Stimulated activated CD4-positive, alpha-beta T cell treated with anti-CD3 and anti-CD28 coated beads, Interleukin-4, amount 100 ng/mL, for 1 hour (primary cell): ENCODE data around the gene MMP24.
A peak's percentile ranks its signal among the peaks of the same experiment; 100 is the strongest.

Experiments used
- DNase-seq: peaks from one replicate; pipeline ENCODE4 v3.0.0-alpha.2; 2020

The MMP24 gene

DNA sequence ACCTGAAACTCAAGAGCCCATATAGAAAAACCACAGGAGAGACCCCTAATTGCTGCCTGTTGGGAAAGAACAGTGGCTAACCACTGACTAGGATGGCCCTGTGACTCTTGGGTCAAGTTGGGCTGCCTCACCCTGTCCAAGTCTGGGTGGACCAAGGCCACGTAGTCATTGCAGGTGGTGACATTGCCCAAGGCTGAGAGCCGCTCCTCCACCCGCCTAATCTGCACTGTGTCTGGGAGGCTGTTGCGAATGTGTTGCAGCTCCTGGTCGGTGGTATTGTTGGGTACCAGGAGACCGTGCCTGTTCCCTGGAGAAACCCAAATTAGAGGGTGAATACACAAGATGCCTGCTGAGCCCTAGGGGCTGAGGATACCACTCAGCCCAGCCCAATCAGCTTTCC lies 54.0 kb downstream of the MMP24 start:
- no peak for DNase-seq

DNA sequence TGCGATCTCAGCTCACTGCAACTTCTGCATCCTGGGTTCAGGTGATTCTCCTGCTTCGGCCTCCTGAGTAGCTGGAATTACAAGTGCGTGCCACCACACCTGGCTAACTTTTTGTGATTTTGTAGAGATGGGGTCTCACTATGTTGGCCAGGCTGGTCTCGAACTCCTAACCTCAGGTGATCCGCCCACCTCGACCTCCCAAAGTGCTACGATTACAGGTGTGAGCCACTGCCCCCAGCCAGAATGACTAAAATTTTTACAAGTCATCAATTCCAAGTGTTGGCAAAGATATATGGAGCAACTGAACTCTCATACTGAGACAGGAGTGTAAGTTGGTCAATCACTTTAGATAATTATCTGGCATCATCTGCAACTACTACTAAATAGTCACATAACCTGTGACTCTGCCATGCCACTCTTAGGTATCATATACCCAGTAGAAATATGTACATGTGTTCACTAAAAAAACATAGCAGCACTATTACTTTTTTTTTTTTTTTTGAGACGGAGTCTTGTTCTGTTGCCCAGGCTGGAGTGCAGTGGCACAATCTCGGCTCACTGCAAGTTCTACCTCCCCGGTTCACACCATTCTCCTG lies 55.1 kb downstream of the MMP24 start:
- no peak for DNase-seq

DNA sequence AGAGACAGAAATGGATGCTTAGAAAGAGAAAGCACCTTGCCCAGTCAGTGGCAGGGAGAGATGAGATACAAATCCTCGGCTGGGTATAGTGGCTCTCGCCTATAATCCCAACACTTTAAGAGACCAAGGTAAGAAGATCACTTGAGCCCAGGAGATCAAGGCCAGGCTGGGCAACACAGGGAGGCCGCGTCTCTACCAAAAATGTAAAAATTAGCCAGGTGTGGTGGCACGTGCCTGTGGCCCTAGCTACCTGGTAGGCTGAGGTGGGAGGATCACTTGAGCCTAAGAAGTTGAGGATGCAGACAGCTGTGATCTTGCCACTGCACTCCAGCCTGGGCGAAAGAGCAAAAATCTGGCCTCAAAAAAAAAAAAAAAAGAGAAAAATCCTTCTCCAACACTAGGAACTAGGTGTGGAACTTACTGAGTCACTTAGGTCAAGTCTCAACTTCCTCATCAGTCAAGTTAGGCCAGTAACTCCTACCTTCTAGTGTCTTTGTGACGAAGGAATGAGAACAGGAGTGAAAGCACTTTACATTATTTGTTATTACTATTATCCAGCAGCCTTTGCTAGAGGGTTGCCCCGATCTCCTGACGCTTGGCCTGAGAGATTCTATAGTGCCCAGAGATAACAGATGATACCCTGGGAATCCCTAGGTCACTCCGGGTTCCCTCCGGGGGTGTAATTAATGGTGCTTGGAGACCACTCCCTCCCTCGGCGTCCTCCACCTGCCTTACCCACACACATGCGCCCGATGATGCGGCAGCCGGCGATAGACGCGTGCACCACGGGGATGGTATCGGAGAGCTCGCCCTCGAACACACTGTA lies 57.2 kb downstream of the MMP24 start:
- no peak for DNase-seq

DNA sequence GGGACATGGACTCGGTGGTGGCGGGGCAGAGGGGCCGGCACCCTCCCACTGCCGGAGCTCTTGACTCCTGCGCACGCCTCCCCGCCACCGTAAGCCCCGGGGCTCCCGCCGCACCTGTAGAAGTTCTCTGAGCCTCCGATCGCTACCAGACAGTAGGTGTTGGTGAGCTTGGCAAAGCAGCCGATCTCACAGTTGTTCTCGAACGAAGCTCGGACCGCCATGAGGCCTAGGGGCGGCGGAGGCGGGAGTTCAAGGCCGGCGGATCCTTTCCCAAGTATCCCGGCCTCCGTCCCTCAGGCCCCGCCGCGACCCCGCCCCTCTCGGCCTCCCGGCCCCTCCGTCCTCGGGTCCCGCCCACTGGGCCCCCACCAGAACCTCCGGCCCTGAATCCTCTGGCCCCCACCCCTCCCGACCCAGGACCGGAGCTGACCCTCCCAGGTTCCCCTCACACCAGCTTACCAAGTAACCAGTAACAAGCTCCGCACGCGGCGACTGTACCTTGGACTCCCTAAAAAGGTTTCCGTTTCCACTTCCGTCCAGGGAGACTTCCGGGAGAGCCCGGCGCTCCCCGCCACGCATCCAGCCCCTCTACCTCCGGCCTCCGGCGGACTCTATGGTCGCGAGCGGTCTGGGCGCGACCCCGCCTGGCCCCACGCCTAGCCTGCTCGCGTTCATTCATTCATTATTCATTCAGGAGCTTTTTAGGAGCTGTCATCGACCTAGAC lies 57.9 kb downstream of the MMP24 start, which contains the start of gene EIF6:
Gene EIF6, minus strand, starts transcription at position 506 of the 725 bp plus-strand sequence. Its CDS starts 285 bp downstream, at position 221.
- peak; percentile 81 for DNase-seq

DNA sequence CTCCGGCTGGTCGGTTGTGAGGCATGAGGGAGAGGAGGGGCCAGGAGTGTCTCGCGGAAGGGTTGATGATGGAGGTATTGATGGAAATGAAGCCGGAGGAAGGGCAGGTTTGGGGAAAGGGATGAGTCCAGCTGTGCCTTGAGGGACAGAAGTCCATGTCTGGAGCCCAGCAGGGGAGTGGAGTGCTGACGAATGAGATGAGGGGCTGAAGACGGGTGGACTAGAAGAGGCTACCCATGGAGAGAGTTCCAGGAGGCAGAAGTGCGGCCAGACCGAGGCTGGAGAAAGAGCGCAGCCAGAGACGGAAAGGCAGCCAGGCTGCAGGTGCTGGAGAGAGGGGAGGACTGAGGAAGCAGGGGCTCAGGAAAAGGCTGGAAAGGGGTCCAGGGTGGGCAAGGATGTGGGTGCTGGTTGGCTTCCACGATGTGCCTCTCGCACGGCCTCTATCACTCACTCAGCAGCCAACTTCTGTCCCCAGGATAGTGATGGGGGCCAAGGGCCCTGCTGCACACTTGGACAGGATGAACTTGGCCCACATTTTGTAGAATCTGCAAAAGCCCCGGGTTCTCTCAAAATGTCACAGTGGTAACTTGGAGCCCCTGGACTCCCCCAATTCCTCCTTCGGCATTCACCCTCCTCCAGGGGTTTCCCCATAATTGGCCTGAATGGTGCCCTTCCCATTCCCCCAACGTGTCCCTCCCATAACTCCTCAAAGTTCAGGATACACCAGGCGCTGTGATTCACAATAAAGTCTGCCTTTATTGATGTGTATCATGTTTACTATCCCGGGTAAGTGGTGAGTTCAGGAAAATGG lies 58.7 kb downstream of the MMP24 start:
- DNase-seq = no peak

DNA sequence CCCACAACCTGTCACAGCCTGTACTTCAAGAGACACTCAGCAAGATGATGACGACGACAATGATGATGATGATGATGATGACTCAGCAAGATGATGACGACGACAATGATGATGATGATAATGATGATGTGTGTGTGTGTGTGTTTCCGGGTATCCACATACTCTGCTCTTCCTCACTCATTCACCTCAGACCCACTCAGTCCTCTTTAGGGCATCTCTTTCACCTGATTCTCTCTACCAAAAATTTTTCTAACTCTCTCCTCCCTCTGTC lies 59.3 kb downstream of the MMP24 start:
- DNase-seq = no peak

DNA sequence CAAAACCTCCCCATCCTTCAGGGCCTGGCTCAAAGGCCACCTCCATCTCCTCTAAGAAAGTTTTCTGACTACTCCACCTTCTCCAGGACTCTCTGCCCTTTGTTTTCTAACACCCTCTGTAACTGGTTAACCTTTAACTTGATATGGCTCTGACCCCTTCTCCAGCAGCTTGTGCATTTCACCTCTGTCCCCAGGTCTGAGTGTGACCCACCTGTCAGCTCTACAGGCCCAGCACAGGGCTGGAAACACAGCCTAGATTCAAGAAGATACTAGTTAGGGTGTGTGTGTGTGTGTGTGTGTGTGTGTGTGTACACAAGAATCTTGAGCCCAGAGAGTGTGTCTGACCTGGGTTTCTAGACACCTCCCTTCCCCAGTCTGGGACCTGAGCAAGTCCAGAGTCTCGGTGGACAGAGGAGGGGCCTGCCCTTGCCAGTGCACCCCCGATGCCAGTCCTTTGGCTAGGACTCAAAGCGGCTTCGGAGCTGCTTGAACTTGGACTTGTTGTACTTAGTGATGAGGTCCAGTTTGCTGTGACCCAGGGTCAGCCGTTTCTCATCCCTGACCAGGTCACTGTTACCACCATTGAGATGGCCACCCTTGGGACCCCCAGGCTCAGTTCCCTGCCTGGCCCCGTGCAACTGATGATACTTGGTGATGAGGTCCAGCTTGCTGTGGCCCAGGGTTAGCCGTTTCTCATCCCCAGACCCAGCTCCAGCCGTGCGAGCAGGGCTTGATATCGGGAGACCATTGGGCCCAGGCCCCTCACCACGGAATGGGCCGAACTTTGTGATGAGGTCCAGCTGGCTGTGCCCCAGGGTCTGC lies 59.8 kb downstream of the MMP24 start:
- DNase-seq = no peak

DNA sequence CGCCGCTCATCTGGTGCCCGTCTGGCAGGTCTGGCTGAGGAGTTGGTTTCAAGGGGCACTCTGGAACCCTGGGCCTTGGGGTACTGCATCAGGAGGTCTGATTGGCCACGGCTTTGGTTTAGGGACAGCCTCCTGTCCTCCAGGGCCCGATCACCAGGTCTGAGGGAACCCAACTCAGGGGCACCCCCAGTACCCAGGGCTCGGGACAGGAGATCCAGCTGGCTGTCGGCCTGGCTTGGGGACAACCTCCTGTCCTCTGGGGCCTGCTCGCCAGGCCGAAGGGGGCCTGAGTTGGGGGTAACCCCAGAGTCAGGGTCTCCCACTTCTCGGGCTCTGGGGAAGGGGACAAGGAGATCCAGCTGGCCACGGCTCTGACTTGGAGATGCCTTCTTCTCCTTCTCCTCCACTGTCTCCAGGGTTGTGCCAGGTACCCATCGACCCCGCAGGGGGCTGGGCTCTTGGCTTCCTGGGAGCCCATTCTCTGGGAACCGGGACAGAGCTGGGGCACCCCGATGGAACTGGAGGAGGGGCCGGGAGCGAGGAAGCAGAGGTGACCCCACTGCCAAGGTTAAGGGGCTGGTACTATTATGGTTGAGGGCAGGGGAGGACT lies 60.5 kb downstream of the MMP24 start:
- no peak for DNase-seq

DNA sequence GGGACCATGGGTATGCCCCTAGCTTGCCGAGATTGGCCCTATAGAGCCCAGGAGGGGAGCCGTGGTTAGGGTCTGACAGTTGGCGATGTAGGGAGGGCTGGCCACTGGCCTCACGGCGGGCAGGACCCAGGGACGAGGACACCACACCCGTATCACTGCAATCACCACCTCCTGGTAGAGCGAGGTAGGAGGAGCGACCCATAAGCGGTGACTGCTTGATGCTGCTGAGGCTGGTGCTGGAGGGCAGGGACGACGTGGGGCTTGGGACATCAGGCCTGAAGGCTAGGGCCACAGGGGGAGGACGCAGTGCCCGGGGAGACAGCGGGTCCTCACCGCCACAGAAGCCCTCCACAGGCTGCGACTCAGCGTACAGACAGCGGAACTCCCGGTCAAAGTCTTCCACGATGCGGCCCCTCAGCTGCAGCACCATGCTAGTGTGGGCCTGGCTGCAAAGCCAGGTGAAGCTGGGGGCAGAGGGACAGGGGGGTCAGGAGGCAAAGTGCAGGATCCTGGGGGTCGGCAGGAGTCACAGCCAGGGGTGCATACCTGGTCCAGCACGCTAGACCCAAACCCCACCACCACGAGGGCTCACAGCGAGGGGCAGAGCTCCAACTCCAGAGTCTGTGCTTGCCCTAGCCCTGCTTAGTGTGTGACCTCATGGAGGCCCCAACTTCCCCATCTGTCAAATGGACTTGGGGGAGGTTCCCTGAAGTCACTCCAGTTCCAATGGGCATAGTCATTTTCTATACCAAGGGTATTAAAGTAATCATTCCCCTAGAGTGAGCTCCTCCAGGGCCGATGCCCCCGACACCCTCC lies 61.2 kb downstream of the MMP24 start:
- DNase-seq = no peak

DNA sequence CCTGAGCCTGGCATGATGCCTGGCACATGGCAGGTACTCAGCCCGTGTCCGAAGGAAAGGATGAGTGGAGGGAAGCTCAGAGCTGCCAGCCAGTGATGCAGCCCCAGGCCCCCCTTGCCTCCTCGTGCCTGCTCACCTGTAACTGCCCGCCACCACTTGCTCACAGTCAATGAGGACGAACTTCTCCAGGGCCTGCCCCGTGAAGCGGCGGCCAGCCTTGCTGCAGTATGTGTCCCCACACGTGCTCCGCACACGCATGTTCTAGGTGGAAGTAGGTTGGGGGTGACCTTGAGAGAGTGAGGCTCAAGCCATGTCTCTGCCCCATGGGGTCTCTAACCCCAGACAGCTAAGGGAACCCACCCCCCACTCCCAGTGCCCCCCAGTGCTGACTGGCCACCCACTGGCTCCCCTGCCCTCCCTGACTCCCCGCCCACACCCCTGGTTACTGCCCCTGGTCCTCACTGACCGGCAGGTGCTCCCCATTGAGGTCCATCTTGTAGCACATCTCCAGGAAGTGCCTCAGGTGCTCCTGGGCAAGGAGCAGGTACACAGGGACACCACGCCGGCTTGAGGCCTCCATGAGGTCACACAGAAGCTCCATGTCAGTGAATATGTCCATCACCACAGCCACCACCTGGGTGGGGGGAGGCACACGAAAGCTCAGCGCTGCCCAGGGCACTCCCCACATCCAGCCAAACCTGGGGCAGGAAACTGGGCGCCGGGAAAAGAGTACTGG lies 62.0 kb downstream of the MMP24 start:
- DNase-seq = no peak

DNA sequence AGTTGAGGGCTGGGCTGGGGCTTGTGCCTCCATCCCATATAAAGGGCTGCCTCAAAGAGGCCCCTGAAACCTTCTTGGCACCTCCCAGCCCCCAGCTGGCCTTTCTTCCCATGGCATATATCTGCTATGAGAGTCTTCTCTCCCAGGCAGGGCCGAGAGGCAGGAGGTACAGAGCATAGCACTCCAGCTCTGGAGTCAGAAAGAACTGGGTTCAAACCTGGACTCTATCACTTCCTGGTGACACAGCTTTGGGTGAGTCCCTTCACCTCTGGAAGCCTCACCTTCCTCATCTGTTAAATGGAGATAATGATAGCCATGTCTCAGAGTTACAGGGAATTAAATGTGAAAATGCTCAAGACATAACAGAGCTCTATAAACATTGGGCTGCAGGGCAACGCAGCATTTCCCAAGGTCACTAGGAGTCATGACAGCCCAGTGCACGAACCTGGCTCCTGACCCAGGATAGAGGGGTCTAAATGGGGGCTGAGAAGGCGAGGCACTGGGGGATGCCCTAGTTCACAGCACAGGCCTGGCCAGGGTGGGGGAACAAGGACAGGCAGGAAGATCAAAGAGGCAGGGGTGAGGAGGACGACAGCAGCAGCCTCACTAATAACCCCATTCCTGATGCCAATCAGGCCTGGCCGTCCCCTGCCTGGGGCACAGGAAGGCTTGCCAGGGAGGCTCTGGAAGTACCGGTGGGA lies 63.8 kb downstream of the MMP24 start:
- no peak for DNase-seq

DNA sequence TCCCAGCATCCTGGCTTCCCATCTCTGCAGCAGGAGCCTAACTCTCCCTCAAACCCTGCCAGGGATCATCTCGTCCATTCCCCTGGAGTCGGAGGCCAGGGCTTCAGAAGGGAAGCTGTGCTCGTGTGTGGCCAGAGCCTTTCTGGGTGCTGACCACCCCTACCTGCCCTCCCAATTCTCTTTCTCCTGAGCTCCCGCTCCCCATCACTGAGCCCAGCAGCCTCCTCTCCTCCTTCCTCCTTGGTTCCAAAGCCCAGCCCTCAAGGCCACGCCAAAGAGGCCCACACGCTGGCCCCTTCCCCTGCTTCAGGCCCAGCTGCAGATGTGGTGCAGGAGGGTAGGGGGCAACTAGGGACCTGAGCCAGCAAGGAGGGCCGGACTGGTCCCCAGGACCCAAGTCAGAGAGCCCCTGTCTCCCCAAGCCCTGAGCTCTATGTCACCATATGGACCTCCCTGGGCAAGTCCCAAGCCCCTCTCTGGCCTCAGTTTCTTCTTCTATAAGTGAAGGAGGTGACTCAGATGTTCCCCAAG lies 64.5 kb downstream of the MMP24 start:
- DNase-seq = no peak

DNA sequence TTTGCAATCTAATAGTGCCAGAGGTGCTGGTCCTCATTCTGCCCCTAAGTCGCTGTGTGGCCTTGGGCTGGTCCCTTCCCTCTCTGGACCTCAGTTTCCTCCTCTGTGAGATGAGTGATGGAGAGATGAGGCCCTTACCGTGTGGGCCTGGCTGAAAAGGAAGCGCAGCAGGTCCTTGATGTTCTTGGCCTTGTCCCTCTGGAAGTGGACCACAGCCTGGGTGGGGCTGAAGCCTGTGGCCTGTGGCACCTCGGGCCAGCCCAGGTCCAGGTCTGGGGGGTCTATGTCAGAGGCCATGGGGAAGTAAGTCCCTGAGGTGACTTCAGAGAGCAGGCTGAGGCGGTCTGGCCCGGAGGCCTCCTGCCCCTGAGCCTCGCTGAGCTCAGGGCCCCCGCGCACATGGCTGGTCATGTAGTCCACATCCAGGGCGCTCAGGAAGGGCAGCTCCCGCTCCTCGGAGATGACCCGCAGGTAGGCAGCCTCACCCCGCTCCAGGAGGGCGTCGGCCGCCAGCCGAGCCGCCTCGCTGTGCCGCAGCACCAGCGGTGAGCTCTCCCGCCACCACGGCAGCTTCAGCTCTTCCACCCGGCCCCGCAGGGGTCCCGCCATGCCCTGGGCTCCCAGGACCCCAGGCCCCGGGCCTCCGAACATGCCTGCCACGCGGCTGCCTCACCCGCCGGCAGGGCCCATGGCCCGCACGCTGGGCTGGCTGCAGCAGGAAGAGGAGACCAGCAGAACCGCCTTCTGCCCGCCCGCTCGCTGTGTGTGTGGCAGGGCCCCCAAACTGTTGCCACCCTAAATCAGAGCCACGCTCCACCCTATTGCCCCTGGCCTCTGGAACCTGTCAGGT lies 65.4 kb downstream of the MMP24 start, which contains the start of gene FAM83C:
Gene FAM83C, minus strand, starts transcription at position 772 of the 850 bp plus-strand sequence. Its CDS starts 121 bp downstream, at position 651.
- DNase-seq = no peak

DNA sequence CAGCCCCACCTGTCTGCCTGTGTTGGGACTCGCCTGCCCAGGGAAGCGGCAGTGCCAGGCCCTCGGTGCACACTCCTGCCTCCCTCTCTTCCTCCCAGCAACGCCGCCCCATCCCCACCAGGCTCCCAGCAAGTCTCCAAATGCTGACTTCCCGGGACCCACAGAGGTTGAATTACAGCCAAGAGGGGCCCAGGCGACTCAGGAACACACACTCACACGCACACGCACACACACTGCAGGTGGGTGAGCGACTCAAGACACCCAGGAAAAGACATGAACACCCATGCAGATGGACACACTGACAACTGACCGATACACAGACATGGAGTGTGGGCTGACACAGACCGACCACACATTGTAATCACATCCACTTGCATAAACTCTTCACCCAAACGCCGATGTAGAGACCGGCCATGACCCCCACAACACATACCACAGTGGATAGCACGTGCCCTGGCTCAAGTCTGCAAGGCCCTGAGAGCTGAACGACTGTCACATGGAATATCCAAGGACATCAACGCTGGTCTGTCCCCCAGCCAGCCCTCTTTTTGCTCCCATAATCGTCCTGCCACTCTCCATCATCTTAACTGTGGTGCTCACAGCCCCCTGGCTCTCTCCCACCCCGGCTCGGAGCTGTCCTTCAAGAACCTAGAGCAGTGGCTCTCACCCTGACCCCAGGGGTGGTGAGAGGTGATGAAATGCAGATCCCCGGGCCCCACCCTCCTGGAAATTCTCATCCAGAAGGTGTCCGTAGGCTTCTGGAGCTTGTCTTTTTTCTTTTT lies 66.2 kb downstream of the MMP24 start:
- DNase-seq = no peak

DNA sequence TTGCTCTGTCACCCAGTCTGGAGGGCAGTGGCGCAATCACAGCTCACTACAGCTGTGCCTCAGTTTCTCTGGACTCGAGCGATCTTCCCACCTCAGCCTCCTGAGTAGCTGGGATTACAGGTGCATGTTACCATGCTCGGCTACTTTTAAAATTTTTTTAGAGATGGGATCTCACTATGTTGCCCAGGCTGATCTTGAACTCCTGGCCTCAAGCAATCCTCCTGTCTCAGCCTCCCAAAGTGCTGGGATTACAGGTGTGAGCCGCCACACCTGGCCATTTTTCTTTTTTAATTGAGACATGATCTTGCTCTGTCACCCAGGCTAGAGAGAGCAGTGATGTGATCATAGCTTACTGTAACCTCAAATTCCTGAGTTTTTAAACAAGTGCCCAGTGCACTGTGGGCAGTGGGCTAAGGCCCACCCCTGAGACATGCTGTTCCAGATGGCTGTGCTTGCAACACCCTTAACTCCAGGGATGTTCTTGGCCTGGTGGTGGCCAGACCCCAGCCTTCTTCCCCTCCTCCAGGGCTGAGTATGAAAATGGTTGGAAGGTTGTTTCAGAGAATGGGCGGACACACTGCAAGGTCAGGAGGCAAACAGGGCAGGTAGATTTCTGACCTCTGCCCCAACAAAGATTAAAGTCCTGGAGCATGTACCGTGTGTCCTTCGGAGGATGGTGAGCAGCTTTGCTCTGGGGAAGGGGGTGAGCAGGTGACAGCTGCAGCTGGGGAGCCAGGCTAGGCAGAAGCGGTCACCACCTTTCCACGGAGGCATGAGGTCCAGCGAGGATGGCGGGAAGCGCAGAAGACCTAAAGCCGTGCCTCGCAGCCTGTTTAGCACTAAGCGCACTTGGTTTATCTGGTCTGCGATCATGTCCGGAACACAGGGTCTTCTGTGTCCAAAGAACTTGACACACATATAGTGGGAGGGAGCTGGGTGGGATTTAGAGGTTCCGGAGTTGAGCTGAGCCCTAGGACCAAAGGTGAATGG lies 67.1 kb downstream of the MMP24 start:
- DNase-seq = no peak

DNA sequence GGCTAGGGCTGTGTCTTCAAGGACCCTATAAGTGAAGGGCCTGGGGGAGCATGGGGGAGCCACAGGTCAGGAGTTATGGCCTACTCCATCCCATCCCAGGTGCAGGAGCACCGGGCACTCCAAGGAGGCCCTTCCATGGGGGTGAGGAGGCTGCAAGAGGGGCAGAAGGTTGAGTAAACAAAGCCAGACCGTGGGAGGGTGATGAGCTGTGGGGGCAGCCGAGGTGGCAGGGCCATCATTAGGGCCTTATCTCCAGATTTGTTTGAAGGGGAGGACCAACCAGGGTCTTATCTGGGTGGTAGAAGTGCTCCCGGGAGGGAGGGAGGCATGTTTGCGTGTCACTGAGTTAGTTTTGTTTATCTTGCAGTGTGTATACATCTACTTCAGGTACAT lies 67.8 kb downstream of the MMP24 start:
- no peak for DNase-seq
